Activated T-cell treated with anti-CD3 and anti-CD28 coated beads, Interleukin-2, amount 50 U/mL, for 4 hours (primary cell): ENCODE measurements around the gene C12orf43. TPM values are rescaled to one million over a fixed set of nuclear protein-coding genes. Genes with fewer than 3 reads are reported as not detected.
"Not testable (repeated sequence)": the region's sequence is repeated elsewhere in the genome, so short reads cannot be mapped to it uniquely, and the experiment has no call there.

ENCODE experiments used
- ATAC-seq, 2 donors: fragments of 200-7000 bp; cut with Tn5 transposase; one replicate each; pipeline ENCODE4 v1.10.0; 2021
- DNase-seq: peaks from one replicate; pipeline ENCODE4 v3.0.0-alpha.2; 2020
- H3K27me3 Mint-ChIP-seq: one replicate; pipeline ENCODE4 v1.8.0; 2021; ENCODE audit warnings: low read depth, mixed read lengths
- H3K36me3 Mint-ChIP-seq: one replicate; pipeline ENCODE4 v1.8.0; 2022; ENCODE audit warnings: mixed read lengths; ENCODE audit not compliant: insufficient read depth
- H3K4me1 Mint-ChIP-seq: one replicate; pipeline ENCODE4 v1.8.0; 2021; ENCODE audit warnings: low read depth, mixed read lengths
- H3K4me3 Mint-ChIP-seq: one replicate; pipeline ENCODE4 v1.8.0; 2021; ENCODE audit warnings: mild to moderate bottlenecking, moderate library complexity, mixed read lengths
- H3K9me3 Mint-ChIP-seq: one replicate; pipeline ENCODE4 v1.8.0; 2021; ENCODE audit warnings: mixed read lengths
- total RNA-seq, 3 donors: library from RNA; stranded (reverse); gene quantifications; one replicate each; pipeline ENCODE4 v1.2.1, GENCODE V29; 2021

C12orf43 gene, protein sequence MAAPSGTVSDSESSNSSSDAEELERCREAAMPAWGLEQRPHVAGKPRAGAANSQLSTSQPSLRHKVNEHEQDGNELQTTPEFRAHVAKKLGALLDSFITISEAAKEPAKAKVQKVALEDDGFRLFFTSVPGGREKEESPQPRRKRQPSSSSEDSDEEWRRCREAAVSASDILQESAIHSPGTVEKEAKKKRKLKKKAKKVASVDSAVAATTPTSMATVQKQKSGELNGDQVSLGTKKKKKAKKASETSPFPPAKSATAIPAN
- total RNA-seq: 10 to 100 TPM; 40.3 to 55.0 (median 40.5) TPM

DNA sequence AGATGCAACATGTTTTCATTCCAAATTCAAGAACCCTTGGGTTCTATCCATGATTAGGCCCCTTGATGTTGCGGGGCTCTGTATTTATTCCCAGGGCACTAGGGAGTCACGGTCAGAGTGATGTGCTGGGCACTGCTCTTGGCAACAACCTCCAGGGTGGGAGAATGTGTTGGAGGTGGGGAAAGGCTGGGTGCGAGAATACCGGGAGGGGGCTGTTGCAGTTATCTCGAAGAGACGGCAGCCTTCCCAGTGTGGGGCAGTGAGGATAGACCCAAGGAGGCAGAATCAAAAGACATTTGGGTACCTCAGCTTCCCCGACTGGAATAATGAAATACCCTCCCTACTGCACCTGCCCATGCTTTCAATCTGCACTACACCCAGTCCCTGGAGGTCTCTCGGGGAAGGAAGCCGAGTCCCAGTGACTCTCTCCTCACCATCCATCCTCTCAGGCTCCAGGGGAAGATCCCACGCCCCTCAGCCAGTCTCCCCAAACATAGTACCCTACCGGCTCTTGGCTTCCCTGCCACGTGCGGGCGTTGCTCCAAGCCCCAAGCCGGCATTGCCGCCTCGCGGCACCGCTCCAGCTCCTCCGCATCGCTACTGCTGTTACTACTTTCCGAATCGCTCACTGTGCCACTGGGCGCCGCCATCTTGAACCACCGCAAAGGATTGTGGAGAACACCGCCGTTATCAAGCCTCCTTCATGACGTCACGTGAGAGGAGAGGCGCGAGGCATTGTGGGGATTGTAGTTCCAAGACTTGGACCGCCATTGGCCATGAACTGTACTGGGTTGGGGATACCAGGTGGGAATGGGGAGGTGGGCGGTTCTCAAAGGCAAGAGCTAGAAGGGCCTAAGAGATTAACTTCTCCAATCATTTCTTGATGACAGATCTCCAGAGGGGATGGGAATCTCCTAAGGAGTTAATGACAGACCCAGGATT, at the start of gene C12orf43:
TSS of gene C12orf43 (minus strand) at position 663 of the 942 bp plus-strand sequence. CDS start at position 650, 13 bp downstream.
- peak; percentile 99 for ATAC-seq
- H3K9me3 Mint-ChIP-seq: no peaks in the 10 kb centered on the region
- DNase-seq: peak; percentile 87
- H3K4me3 Mint-ChIP-seq: peak within 1 kb of the TSS; percentile 100
- peaks cover 26% of the 10 kb centered on the region for H3K36me3 Mint-ChIP-seq
- no peaks in the 10 kb centered on the region for H3K27me3 Mint-ChIP-seq
- peaks cover 20% of the 10 kb centered on the region for H3K4me1 Mint-ChIP-seq

GRCh38 chr12:121065345-121065744, 49.1 kb upstream of the C12orf43 start:
- Mint-ChIP-seq H3K36me3 (no peaks in the 10 kb centered on the region), H3K4me3 (no peak overlapping the region), H3K4me1 (peaks cover 9% of the 10 kb centered on the region), H3K27me3 (no peaks in the 10 kb centered on the region), H3K9me3 (no peaks in the 10 kb centered on the region)
- DNase-seq (no peak), ATAC-seq (no peak)

DNA sequence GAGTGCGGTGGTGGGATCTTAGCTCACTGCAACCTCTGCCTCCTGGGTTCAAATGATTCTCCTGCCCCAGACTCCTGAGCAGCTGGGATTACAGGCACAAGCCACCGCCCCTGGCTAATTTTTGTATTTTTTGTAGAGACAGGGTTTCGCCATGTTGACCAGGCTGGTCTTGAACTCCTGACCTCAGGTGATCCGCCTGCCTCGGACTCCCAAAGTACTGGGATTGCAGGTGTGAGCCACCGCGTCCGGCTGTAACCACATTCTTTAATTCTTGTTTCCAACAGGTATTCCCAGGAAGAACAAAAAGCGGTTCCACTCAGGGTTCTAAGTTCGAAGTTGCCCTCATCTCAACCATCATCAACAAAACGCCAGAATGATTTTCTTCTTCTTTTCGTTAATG, 48.3 kb upstream of the C12orf43 start:
- H3K36me3 Mint-ChIP-seq, H3K4me3 Mint-ChIP-seq, H3K27me3 Mint-ChIP-seq, DNase-seq, H3K9me3 Mint-ChIP-seq, ATAC-seq: not testable (repeated sequence)
- peaks cover 15% of the 10 kb centered on the region for H3K4me1 Mint-ChIP-seq

DNA sequence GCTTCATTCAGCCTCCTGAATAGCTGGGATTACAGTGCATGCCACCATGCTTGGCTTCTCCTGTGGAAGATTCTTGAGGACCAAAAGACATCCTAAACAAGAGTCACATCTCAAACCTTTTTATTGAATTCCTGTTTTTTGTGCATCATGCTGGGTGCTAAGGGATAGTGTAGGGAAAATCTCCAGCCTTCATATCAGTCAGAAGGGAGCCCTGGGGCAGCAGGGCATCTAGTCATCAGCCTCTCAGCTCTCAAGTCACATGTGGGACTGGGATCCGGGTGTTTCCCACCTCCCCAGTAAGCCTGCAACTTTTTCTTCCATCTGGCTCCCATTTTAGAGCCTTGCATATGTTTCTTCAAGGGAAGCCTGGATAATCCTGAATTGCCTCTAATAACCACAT, 47.8 kb upstream of the C12orf43 start:
- peaks cover 15% of the 10 kb centered on the region for H3K4me1 Mint-ChIP-seq
- H3K9me3 Mint-ChIP-seq: no peaks in the 10 kb centered on the region
- H3K27me3 Mint-ChIP-seq: no peaks in the 10 kb centered on the region
- H3K36me3 Mint-ChIP-seq: no peaks in the 10 kb centered on the region
- H3K4me3 Mint-ChIP-seq: no peak overlapping the region
- ATAC-seq: no peak
- DNase-seq: no peak

GRCh38 chr12:121062391-121063045, 46.2 kb upstream of the C12orf43 start:
- Mint-ChIP-seq H3K27me3 (no peaks in the 10 kb centered on the region), H3K36me3 (no peaks in the 10 kb centered on the region), H3K4me3 (no peak overlapping the region), H3K9me3 (no peaks in the 10 kb centered on the region), H3K4me1 (peaks cover 15% of the 10 kb centered on the region)
- ATAC-seq (no peak), DNase-seq (no peak)

DNA sequence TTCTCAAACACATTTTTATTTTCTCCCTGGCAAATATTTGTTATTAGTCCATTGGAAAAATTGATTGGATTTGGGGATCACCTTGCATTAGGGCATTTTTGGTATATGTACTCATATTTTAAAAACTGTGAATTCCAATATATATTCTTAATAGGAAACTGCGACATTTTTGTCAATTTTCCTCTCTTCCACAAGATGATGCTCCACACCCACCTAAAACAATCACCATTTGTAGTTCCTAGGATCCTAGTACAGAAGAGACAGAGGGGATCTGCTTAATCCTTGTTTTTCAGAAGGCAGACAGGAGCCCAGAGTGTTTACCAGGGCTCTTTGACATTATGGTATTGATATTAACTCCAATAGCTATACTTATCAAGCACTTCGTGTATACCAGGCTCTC, 45.5 kb upstream of the C12orf43 start:
- H3K9me3 Mint-ChIP-seq: no peaks in the 10 kb centered on the region
- ATAC-seq: no peak
- H3K27me3 Mint-ChIP-seq: no peaks in the 10 kb centered on the region
- H3K4me3 Mint-ChIP-seq: no peak overlapping the region
- no peak for DNase-seq
- no peaks in the 10 kb centered on the region for H3K36me3 Mint-ChIP-seq
- peaks cover 15% of the 10 kb centered on the region for H3K4me1 Mint-ChIP-seq

DNA sequence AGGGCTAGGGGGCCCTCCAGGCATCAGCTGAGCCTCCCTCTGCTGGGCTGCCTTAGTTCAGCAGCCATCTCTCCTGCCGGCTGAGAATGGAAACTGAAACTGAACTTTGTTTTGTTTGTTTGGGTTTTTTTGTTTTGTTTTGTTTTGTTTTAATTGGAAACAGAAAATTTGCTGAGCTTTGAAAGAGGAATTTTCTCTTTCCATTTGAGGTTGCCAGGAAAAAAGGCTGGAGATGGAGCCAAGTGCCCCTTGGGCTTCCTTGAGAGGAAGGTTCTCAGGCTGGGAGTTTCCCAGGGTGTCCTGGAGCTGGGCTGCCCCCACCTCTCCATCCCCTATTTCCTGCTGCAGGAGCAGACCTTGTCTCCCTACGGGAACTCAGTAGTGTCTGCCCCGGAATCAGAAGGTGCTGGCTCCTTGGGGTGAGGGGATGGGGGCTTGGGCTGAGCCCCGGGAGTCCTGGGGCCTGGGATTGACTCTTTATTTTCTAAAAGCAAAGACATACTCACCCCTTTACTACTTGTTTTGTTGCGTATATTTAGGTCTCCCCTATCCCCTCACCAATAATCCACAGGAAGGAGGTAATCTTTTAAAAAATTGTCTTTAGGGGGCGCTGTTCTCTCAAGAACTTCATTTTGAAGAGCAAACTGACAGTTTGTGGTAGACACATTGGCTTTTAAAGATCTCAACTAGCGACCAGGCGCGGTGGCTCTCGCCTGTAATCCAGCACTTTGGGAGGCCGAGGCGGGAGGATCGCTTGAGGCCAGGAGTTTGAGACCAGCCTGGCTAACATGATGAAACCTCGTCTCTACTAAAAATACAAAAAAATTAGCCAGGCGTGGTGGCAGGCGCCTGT, 44.1 kb upstream of the C12orf43 start:
- peaks cover 13% of the 10 kb centered on the region for H3K4me1 Mint-ChIP-seq
- peak overlapping the region; percentile 77 for H3K4me3 Mint-ChIP-seq

GRCh38 chr12:121059031-121059898, 43.0 kb upstream of the C12orf43 start:
- no peak overlapping the region for H3K4me3 Mint-ChIP-seq
- H3K9me3 Mint-ChIP-seq: no peaks in the 10 kb centered on the region
- H3K4me1 Mint-ChIP-seq: peaks cover 10% of the 10 kb centered on the region
- H3K27me3 Mint-ChIP-seq: no peaks in the 10 kb centered on the region
- DNase-seq: no peak
- ATAC-seq: no peak
- no peaks in the 10 kb centered on the region for H3K36me3 Mint-ChIP-seq

More for the DNA sequence above, 44.1 kb upstream of the C12orf43 start:
- ATAC-seq (peak; percentile 92 to 93), DNase-seq (peak; percentile 50)
- Mint-ChIP-seq H3K9me3 (no peaks in the 10 kb centered on the region), H3K36me3 (no peaks in the 10 kb centered on the region), H3K27me3 (no peaks in the 10 kb centered on the region)

DNA sequence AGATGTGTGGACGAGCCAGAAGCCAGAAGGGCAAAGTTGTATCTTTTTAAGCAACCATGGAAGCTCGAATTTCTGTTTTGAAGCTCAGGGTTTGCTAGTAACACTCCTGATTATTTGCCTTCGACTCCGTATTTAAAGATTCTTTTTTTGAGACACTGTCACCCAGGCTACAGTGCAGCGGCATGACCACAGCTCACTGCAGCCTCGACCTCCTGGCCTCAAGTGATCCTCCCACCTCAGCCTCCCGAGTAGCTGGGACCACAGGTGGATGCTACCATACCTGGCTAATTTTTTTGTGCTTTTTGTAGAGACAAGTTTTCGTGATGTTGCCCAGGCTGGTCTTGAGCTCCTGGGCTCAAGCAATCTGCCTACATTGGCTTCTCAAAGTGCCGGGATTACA, 41.5 kb upstream of the C12orf43 start:
- Mint-ChIP-seq H3K36me3 (no peaks in the 10 kb centered on the region), H3K4me3 (no peak overlapping the region), H3K9me3 (no peaks in the 10 kb centered on the region), H3K27me3 (no peaks in the 10 kb centered on the region), H3K4me1 (peaks cover 10% of the 10 kb centered on the region)
- ATAC-seq (no peak), DNase-seq (no peak)

DNA sequence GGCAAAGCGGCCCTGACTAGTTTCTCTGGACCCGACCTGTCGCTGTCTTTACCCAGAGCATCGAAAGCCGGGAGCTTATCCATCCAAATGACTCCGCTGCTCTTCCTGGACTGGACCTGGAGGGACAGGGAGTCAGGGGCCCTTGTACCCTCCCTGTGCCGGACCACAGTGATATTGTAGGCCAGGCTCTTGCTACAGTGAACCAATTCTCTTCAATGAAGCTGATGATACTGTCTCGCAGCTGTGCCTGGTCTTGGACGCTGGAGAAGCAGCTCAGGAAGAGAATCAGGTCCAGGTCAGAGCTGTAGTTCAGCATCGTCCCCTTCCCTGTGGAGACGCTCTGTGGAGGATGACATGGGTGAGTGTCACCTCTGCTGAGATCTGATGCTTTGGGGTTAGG, 37.4 kb upstream of the C12orf43 start:
- no peaks in the 10 kb centered on the region for H3K36me3 Mint-ChIP-seq
- no peaks in the 10 kb centered on the region for H3K9me3 Mint-ChIP-seq
- H3K4me3 Mint-ChIP-seq: no peak overlapping the region
- no peaks in the 10 kb centered on the region for H3K27me3 Mint-ChIP-seq
- H3K4me1 Mint-ChIP-seq: no peaks in the 10 kb centered on the region
- DNase-seq (no peak), ATAC-seq (no peak)

- H3K27me3 Mint-ChIP-seq: no peaks in the 10 kb centered on the region
- H3K4me3 Mint-ChIP-seq: no peak overlapping the region
- no peaks in the 10 kb centered on the region for H3K9me3 Mint-ChIP-seq
- DNase-seq (no peak), ATAC-seq (no peak)
- no peaks in the 10 kb centered on the region for H3K4me1 Mint-ChIP-seq
- no peaks in the 10 kb centered on the region for H3K36me3 Mint-ChIP-seq
Measured at GRCh38 chr12:121050725-121051124, 34.4 kb upstream of the C12orf43 start.

- Mint-ChIP-seq H3K36me3 (no peaks in the 10 kb centered on the region), H3K9me3 (no peaks in the 10 kb centered on the region), H3K4me3 (peak overlapping the region; percentile 62), H3K4me1 (peaks cover 3% of the 10 kb centered on the region), H3K27me3 (no peaks in the 10 kb centered on the region)
- DNase-seq (no peak), ATAC-seq (no peak)
Measured at GRCh38 chr12:121048442-121048841, 32.2 kb upstream of the C12orf43 start.

- not testable (repeated sequence) for H3K9me3 Mint-ChIP-seq, ATAC-seq, H3K4me1 Mint-ChIP-seq, H3K36me3 Mint-ChIP-seq, H3K27me3 Mint-ChIP-seq, H3K4me3 Mint-ChIP-seq, DNase-seq
Measured at GRCh38 chr12:121047400-121047799, 31.1 kb upstream of the C12orf43 start.
